Mucosa of rectum (tissue), 2 donors: ENCODE results near the gene OR11A1.

Source experiments
- H3K27ac ChIP-seq, 2 donors: one replicate each; pipeline ENCODE4 v1.7.0; 2013; ENCODE audit warnings: inconsistent platforms in 2 of 2, low read depth in 2 of 2, low read length in 2 of 2
- H3K27me3 ChIP-seq, 2 donors: one replicate each; pipeline ENCODE4 v1.7.0; 2013; ENCODE audit warnings: low read length in 2 of 2; ENCODE audit not compliant: control insufficient read depth in 2 of 2, insufficient read depth in 2 of 2
- H3K36me3 ChIP-seq, 2 donors: one replicate each; pipeline ENCODE4 v1.7.0; 2013; ENCODE audit warnings: low read length in 2 of 2; ENCODE audit not compliant: control insufficient read depth in 2 of 2, insufficient read depth in 2 of 2
- H3K4me1 ChIP-seq, 2 donors: one replicate each; pipeline ENCODE4 v1.7.0; 2013; ENCODE audit warnings: low read length in 2 of 2, mild to moderate bottlenecking in 1 of 2; ENCODE audit not compliant: control insufficient read depth in 2 of 2, insufficient read depth in 2 of 2
- H3K4me3 ChIP-seq, 2 donors: one replicate each; pipeline ENCODE4 v1.7.0; 2013; ENCODE audit warnings: low read length in 2 of 2
- H3K9ac ChIP-seq, 2 donors: one replicate each; pipeline ENCODE4 v1.7.0; 2013; ENCODE audit warnings: low read length in 2 of 2, low read depth in 1 of 2, mild to moderate bottlenecking in 1 of 2
- H3K9me3 ChIP-seq, 2 donors: one replicate each; pipeline ENCODE4 v1.7.0; 2013; ENCODE audit warnings: low read length in 2 of 2; ENCODE audit not compliant: control insufficient read depth in 2 of 2
- donor health status: healthy.
- donor health status: Normal muscosa, but diverticular disease.

The OR11A1 gene

DNA sequence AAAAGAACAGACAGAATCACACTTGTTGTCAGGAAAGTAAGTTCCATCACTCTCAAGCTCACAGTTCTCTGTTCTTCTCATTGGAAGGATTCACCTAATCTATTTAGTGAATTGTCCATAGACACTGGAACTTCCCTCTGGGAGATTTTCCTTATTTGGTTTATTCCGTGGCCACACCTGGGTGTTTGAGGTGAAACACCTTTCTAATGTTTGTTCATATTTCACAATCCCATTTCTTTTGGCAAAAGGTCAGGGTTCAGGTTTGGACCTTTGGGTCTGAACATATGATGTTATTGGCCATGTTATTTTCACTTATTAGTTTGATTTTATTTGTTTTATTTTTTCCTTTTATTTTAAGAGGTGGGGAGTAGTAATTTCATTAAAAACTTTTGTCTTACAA is 26.9 kb upstream of the OR11A1 start:
- Histone ChIP-seq H3K9ac (no peak overlapping the region), H3K4me3 (no peak overlapping the region), H3K9me3 (no peaks in the 10 kb centered on the region), H3K27ac (no peak overlapping the region), H3K36me3 (no peaks in the 10 kb centered on the region), H3K27me3 (no peaks in the 10 kb centered on the region), H3K4me1 (no peaks in the 10 kb centered on the region)

- H3K4me3 ChIP-seq, result no peak overlapping the region
- no peak overlapping the region for H3K9ac ChIP-seq
- no peaks in the 10 kb centered on the region for H3K9me3 ChIP-seq
- no peaks in the 10 kb centered on the region for H3K27me3 ChIP-seq
- no peaks in the 10 kb centered on the region for H3K36me3 ChIP-seq
- no peaks in the 10 kb centered on the region for H3K4me1 ChIP-seq
- no peak overlapping the region for H3K27ac ChIP-seq
These were observed 26.3 kb upstream of the OR11A1 start for GRCh38 chr6:29483186-29483585.

GRCh38 chr6:29479560-29479959 is 22.7 kb upstream of the OR11A1 start:
- H3K36me3 ChIP-seq, result no peaks in the 10 kb centered on the region
- H3K27ac ChIP-seq, result no peak overlapping the region
- H3K27me3 ChIP-seq, result no peaks in the 10 kb centered on the region
- H3K4me1 ChIP-seq, result no peaks in the 10 kb centered on the region
- no peak overlapping the region for H3K4me3 ChIP-seq
- H3K9me3 ChIP-seq, result no peaks in the 10 kb centered on the region
- H3K9ac ChIP-seq, result no peak overlapping the region

- Histone ChIP-seq H3K4me3 (no peak overlapping the region), H3K27me3 (no peaks in the 10 kb centered on the region), H3K36me3 (no peaks in the 10 kb centered on the region), H3K9ac (no peak overlapping the region), H3K9me3 (no peaks in the 10 kb centered on the region), H3K27ac (no peak overlapping the region), H3K4me1 (no peaks in the 10 kb centered on the region)
These were observed 21.9 kb upstream of the OR11A1 start for GRCh38 chr6:29478740-29479139.

DNA sequence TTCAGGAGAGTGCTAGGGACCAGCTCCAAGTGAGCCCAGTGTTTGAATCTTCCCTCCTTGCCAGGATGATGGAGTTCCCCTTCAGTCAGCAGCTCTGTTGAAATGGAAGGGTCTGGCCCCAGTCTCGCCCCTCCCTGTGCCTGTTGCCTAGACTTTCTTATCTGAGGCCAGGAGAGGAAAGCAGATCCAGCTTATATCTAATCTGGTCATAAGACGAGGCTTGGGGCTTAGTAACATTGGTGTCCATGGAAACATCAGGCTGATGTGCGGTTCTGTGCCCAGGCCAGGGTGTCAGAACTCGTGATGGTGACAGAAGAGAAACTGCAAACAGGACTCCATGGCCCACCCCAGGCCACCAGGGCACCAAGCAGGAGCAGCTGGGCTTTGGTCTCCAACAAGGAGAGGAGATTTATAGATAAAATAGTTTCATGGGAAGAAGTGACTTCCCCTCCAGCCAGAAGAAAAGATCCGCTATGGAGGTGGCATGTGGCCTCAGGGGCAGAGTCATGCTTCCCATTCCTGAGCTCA is 21.1 kb upstream of the OR11A1 start:
- no peak overlapping the region for H3K27ac ChIP-seq
- no peak overlapping the region for H3K4me3 ChIP-seq
- no peaks in the 10 kb centered on the region for H3K4me1 ChIP-seq
- no peaks in the 10 kb centered on the region for H3K9me3 ChIP-seq
- no peaks in the 10 kb centered on the region for H3K27me3 ChIP-seq
- no peak overlapping the region for H3K9ac ChIP-seq
- no peaks in the 10 kb centered on the region for H3K36me3 ChIP-seq

- H3K27ac ChIP-seq, result no peak overlapping the region
- no peaks in the 10 kb centered on the region for H3K36me3 ChIP-seq
- H3K4me3 ChIP-seq, result no peak overlapping the region
- H3K27me3 ChIP-seq, result no peaks in the 10 kb centered on the region
- H3K4me1 ChIP-seq, result no peaks in the 10 kb centered on the region
- no peaks in the 10 kb centered on the region for H3K9me3 ChIP-seq
- no peak overlapping the region for H3K9ac ChIP-seq
These were observed 18.1 kb upstream of the OR11A1 start for GRCh38 chr6:29474996-29475395.

- Histone ChIP-seq H3K27me3 (no peaks in the 10 kb centered on the region), H3K9me3 (no peaks in the 10 kb centered on the region), H3K4me3 (no peak overlapping the region), H3K27ac (no peak overlapping the region), H3K36me3 (no peaks in the 10 kb centered on the region), H3K9ac (no peak overlapping the region), H3K4me1 (no peaks in the 10 kb centered on the region)
These were observed 9.4 kb upstream of the OR11A1 start for GRCh38 chr6:29466241-29466640.

- Histone ChIP-seq H3K4me3 (no peak overlapping the region), H3K27ac (no peak overlapping the region), H3K27me3 (no peaks in the 10 kb centered on the region), H3K36me3 (no peaks in the 10 kb centered on the region), H3K9me3 (no peaks in the 10 kb centered on the region), H3K4me1 (no peaks in the 10 kb centered on the region), H3K9ac (no peak overlapping the region)
These were observed 8.9 kb upstream of the OR11A1 start for GRCh38 chr6:29465801-29466200.

DNA sequence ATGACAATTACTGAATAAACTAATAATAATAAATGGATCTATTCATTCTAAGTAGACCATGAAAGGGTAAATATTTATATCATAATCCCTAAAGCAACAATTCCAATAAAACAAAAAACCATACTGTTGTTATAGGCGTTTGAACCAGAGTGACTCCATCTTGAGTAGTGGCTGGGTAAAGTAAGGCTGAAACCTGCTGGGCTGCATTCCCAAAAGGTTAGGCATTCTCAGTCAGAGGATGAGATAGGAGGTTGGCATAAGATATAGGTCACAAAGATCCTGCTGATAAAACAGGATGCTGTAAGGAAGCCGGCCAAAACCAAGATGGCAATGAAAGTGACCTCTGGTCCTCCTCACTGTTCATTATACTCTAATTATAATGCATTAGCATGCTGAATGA is 8.4 kb upstream of the OR11A1 start:
- Histone ChIP-seq H3K4me1 (no peaks in the 10 kb centered on the region), H3K27me3 (no peaks in the 10 kb centered on the region), H3K36me3 (no peaks in the 10 kb centered on the region), H3K9ac (no peak overlapping the region), H3K4me3 (no peak overlapping the region), H3K9me3 (no peaks in the 10 kb centered on the region), H3K27ac (no peak overlapping the region)

GRCh38 chr6:29462022-29462421 is 5.2 kb upstream of the OR11A1 start:
- H3K9ac ChIP-seq, result no peak overlapping the region
- no peaks in the 10 kb centered on the region for H3K9me3 ChIP-seq
- H3K4me3 ChIP-seq, result no peak overlapping the region
- H3K27ac ChIP-seq, result no peak overlapping the region
- H3K27me3 ChIP-seq, result no peaks in the 10 kb centered on the region
- no peaks in the 10 kb centered on the region for H3K36me3 ChIP-seq
- H3K4me1 ChIP-seq, result no peaks in the 10 kb centered on the region
